ENCODE results near the gene RGS8.
"Not testable (repeated sequence)": the region's sequence is repeated elsewhere in the genome, so short reads cannot be mapped to it uniquely, and the experiment has no call there.

Gene RGS8

DNA sequence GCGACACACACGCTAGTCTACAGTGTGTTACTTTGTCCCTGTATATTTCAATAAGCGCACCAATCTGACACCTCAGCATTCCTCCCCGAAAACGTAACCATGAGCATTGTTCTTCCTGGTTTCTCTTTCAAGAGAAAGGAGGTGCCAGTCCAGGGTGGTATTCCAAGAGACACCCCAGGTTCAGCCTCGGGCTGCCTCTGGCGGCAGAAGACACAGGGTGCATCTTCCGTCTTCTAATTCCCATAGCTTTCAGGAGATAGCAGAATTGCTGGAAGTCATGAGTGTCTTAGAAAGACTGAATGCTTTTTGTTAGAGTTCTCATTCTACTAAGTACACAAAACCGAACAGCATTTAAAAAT lies 15.9 kb upstream of the RGS8 start:
- no peak for DNase-seq

DNA sequence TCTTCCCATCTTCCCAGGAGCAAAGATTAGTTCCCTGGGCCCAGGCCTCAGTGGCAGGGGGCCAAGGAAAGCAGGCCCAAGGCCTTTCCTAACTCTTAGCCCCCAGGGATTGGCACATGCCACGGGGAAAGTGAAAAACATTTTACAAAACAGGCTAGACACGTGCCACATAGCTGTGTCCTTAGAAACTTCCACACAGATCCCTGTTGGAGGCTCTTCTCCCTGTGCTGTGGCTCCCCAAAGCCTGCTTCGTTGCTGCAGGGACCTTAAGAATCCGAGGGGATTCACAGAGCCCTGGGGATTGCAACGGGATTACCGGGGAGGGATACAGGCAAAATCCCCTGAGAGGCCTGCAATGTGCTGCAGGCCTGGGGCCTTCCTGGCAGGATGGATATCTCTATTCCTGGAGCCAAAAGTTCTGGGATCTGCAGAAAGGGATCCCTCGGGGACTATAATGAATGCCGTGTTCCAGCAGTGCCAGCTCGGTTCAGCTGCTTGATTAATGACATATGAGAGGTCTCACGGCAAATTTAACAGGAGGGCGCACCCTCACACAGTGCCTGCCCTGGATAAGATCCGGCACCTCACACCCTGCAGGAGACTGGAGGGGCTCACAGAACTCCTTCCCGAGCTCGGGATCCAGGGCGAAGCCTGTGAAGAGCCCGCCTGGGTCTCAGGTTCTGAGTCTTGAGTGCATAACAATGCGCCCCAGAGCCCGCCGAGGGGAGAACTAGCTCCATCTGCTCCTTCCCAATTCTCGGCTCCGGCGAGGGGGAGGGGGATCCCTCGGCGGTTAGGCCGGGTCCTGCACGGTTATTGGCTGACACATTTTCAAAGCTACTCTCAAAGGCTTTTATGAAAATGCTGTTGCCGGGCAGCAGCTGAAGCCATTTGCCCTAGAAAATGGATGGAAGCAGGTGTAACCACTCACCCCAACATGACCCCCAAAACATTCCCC lies 15.3 kb upstream of the RGS8 start:
- DNase-seq, result no peak

DNA sequence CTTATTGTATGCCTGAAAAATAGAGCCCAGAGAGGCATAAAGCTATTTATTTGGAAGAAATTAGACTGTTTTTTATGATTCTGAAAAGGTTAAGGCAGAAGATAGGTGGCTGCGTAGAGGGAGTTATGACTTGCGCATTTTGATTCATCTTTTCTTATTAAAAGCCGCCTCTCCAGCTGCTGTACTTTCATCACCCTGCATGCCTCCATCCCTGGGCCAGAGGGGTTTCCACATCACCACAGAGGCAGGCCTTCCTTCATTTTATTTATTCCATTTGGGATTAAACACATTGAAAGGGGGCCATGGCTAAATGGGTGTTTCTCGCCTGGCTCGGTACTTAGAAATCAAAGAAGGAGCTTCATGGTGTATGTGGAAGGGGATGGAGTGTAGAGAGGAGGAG lies 14.6 kb upstream of the RGS8 start:
- DNase-seq, result no peak

DNA sequence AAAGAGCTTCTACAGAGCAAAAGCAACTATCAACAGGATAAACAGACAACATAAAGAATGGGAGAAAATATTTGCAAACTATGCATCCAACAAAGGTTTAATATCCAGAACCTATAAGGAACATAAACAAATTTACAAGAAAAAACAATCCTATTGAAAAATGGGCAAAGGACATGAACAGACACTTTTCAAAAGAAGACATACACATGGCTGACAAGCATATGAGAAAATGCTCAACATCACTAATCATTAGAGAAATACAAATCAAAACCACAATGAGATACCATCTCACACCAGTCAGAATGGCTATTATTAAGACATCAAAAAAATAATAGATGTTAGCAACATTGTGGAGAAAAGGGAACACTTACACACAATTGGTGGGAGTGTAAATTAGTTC lies 8.8 kb upstream of the RGS8 start:
- DNase-seq, result not testable (repeated sequence)

DNA sequence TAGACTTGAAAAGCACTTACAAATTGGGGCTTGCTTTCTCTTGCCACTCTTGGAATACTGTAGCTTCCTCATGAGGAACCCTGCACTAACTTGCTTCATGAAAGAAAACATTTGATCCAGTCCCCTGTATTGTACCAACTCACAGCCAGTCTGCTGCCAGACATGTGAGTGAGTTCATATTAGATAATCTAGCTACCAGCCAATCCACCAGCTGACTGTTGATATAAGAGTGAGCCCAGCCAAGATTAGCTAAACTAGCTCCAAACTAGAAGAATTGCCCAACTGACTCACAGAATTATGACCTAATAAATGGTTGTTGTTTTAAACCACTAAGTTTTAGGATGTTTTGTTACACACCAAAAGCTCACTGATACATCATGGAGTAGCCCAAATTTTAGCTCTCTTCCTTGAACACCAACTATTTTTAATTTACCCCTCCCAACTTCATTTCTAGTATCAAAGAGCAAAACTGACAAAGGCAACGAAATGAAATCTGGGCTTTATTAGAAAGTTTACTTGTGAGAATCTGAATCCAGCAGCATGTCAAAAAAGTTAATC lies 6.6 kb upstream of the RGS8 start:
- DNase-seq, result no peak

DNA sequence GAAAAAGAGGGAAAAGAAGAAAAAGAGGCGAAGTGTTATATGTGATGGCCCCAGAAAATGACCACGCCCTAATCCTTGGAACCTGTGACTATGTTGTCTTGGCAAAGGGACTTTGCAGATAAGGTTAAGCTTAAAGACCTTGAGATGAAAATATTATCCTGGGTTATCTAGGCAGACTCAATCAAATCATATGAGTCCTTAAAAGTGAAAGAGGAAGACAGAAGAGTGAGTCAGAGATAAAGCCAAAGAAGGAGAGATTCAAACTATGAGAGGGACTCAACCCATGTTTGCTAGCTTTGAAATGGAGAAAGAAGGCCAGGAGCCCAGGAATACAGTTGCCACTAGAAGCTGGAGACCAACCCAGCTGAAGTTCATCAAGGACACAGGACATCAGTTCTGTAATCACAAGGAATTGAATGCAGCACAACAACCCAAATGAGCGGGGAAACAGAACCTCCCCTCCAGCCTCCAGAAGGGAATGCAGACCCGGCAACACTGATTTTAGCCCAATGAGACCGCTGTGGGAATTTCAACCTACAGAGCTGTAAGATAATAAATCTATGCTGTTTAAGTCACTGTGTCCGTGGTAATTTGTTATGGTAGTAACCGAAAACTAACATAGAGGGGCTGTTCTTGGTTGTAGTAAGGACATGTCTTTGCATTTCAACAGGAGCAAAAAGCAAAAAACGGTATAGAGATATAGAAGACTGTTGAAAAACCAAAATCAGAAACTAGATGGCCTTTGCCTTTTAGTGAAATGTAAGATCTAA lies 4.2 kb upstream of the RGS8 start:
- DNase-seq, result no peak

DNA sequence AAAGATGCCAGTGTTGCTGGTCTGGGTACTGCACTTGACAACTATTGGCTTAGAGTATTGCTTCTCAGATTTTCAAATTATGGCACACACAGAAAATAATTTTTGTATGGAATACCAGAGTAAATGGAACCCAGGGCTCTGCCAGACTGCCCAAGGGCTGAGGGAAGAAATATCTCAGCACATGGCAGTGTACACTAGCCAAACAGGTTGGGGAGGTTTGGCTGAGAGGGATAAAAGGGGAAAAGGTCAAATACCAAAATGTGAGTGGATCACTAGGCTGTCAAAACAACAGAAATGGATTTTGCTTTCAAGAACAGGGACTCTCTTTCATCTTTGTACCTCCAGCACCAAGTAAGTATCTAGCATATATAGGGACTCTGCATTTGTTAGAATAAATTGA lies 3.0 kb upstream of the RGS8 start:
- no peak for DNase-seq

DNA sequence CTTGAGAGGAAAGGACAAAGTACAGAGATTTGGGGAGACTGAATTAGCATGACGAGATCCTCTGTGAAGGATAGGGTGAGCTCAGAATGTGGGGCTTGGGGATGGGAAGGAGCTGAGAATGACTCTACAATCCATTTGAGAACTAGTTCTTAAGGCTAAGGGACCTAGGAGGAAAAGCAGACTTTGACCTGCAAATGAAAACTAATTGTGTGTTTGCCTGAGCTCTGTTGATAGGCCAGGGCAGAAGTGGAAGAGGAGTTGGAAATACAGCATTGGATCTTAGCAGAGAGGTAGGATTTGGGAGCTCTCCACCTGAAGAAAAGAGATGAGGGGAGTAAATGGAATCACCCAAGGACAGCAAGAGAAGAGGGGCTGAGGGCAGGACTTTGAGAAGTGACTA lies 2.1 kb upstream of the RGS8 start:
- DNase-seq, result no peak

DNA sequence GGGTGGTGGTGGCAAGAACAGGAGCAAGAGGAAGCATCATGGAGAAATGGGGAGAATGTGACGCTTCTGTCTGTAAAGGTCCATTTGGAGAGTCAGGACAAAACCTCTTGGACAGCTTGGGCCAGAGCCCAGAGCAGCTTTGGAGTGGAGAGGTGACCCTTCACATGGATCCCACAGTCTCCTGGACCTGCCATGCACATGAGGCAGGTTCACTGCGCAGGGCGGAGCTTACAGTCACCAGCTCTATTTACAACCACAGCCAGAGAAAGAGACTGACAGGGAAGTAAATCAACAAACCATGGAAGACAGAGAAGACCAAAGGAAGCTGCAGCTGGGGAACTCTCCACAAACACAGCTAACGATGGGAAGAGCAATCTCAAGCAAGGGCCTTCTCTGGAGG lies 828 bp upstream of the RGS8 start:
- DNase-seq, result no peak

DNA sequence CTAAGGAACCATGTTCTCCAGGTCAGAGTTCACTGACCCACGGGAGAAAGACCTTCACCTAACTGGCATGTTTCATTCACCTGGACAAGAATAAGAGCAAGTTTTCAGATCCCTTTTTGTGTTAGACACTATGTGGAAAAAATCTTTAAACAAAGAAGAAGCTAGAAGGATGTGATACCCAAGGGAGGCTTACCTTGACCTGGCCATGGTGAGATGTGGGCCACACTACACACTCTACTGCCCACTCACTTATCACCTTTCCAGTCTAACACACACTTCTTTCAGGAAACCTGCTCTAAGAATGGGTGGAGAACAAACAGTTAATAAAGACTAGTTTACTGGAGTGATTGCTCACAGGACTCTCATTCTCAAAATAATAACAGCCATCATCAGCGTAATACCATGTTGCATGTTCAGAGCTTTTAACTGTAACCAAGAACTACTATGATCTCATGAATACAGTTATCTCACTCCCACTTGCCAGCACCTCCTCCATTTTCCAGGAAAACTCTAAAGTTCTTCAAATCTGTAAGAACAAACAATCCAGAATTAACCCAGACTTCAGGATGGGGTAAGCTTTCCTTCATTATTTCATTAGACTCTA lies 1.4 kb downstream of the RGS8 start:
- no peak for DNase-seq

DNA sequence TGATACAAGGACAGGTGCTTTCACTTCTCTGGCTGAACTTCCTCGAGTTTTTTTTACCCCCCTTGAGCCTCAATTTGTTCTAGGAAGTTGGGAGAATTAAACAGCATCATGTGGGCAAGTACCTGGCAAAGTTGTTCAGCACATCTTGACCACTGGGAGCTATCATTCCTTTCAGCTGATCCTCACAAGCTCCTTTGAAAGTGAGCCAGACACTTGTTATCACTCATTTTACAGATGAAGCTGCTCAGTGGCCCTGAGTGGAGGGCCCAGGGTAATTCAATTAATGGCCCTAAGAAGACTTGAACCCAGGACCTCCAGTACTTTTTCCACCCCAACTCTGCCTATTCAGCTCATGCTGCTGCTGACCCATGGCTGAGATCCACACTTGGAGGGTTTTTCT lies 2.0 kb downstream of the RGS8 start:
- no peak for DNase-seq

DNA sequence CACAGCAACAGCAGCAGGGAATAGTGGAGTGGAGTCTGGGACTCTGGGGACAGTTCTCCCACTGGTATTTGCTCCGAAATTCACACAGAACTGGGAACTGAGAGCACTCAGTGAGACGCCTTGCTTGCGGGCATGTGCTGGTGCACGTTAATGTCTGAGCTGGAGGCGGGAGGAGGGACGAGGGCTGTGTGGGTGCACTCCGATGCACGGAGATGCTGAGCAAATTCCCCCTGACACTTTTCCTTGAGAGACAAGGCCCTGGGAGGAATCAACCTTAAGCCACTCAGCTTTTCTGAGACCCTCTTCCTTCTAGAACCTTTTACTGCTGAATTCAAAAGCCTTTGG lies 2.8 kb downstream of the RGS8 start:
- DNase-seq, result no peak

DNA sequence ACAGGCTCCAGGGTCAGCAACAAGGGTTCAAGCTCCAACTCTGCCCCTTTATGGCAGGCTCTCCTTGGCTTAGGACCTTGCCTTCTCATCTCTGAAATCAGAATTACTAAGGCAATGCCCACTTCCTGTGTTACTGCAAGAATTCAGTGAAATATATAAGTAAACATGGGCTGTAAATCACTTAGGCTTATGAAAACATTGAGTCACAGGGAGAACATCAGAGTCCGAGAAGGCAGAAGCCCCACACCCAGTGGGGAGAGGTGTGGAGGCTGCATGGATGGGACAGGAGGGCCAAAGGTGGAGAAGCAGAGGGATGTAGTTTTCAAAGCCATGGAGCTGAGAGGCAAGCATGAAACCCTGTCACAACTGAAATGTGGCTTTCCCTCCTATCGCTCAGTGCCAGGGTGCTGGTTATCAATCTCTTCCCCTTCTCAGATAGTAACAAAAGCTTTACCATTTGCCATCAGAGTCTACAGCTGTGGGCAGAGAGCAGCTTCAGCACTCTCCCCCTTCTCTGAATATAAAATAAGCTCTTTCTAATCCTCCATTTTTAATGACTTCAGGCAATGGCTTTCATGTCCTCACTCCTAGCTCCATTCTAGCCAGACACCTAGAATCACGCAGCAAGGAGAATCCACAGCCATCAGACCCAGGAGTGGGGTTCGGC lies 3.4 kb downstream of the RGS8 start:
- DNase-seq, result no peak

DNA sequence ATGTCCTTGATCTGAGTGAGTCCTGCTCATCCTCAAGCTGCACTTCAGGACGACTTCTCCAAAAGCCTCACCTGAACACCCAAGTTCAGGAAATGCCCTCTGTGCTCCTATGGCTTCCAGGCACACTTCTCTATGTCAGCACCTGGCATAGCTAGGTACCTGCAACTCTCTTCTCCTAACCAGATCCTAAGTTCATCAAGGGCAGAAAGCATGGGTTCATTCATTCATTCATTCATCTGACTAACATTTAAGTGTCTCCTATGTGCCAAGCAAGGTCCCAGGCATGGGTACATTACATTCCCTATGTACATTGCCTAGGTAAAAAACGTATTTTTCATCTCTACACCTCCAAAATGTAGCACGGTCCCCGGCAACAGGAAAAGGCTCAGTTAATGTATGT lies 4.0 kb downstream of the RGS8 start:
- no peak for DNase-seq

DNA sequence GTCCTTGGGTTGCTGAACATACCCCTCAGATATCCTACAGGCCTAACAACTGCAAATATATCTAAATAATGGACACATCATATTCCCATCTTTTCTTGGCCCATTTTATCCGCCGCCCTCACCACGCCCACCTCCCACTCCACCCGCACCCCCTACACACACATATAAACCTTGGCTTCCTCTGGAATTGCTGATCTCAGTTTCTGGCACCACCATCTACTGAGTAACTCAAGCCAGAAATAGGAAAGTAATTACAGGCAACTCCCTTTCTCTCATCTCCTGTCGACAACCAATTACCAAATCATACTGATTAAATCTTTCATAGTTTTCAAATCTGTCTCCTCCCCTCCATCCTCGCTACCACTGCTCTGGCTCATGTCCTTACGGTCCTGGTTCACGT lies 4.7 kb downstream of the RGS8 start:
- DNase-seq, result no peak

DNA sequence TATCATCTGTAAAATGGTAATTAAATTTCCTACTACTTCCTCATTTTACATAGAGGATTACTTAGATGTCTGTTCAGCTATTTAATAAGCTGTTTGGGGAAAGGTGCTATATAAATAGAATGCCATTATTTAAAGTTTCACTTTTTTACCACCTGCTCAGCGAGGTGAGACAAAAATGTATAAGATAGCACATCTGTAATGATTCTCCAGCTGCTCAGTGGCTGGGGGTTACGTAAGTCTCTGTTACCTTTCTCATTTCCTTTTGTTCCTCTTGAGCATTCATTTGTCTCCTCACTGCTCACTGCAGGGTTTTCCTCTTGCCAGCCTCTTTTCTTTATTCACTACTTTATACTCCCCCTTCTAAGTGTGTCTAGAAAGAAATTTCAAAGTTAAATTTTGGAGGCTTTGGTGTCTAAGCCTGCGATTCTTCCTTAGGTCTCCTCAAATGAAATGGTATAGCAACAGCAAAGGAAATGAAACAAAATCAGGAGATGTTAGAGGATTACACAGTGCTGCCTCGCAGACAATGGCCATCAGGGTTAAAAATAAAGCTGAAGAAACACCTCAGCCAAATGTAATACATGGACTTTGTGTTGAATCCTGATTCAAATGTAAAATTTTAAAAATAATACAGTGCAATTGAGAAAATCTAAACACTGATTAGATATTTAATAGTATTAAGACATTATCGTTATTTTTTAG lies 6.8 kb downstream of the RGS8 start:
- no peak for DNase-seq

DNA sequence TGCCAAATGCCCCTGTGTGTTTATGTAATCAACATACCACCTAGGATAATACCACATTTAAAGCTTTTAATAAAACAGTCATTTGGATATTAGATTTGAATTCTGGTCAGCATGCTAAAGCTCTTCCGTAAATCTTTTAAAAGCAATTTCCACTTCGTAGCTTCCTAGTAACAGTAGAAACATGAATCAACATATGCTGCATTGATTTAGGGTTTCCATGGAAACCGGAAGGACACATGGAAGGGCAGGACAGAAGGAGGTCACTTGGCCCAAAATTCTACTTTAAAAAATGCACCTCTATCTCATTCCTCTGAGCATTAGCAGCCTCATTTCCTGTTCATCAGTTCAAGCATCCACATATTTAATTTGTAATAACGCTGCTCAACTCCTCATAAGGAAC lies 8.1 kb downstream of the RGS8 start:
- DNase-seq, result no peak

DNA sequence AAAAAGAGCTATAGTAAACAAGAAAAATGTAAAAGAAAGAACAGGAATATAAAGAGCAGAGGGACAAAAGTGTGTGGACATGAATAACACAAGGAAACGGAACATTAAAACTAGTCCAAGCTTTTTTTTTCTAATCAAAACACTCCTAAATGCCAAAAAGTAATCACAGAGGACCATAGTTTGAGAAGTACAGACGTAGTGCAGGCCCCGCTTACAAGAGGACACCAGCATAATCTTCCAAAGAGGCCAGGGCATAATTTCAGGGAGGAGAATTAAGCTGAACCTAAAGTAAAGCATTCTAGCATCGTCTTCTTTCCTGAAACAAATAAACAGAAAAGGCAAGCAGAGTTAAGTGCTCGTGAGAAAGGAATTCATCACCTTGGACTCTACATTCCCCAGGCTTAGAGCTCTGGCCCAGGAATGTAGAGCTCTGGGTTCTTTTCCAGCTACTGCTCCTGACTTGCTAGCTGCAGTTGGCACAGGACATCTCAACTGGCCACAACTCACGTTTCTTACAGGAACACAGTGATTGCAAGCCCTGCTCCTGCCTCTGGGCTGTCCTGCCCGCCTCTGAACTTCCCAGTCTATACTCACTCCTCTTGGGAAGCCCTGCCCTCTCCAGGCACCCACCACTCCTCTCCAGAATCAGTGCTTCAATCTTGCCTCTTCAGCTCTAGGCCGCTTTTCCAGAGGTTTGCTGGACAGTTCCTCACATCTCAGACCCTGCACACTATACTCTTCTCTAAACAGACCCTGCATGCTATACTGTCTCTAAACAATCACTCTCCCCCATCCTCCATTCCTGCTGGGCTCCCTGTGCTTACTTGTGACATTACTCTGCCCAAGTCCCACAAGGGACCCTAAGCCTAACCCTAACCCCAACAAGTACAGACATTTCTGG lies 9.8 kb downstream of the RGS8 start:
- DNase-seq, result no peak

DNA sequence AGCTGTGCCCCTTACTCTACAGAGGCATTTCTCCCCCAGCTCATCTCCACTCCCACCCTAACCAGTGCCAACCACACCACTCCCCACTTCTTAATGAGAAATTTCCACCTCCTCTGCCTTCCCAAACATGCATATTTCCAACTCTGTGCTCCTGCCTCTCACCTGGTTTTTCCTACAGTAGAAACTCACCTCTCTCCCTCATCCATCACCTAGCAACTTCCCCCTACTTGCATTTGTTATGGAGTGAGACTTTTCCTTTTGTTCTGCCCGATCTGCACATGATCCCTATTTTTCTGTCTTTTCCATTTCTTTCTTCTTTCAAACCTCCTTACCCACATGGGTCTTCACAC lies 11.9 kb downstream of the RGS8 start:
- no peak for DNase-seq

DNA sequence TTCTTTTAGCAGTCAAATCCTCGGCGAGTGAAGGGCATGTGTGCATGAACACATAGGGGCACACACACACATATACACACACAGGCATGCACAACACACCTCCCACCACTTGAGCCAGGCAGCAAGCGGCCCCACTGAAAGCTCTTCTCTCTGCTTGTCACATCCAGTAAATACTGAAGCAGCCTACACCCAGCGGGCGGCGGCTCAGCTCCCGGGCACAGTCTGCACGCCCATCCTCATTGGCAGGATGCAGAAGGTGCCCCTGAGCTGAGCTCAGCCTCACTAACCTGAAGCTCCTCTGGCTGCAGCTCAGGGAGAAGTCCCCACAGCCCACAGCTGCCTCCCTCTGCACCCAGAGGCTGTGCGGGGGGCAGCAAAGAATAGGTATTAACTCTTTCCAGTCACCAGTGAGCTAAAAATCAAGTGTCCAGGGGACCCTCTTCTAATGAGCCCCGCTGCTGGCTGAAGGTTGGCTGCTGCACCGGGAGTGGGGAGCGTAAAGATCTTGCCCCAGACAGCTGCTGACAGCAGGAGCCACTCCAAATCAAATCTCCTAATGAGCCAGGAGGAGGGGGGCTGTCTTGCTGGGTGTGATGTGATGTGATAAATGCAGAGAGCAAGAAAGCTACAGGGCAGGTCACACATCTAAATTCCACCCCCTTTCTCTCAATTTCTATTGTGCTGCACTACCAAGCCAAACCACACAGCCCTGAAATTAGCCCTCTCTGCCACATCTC lies 12.5 kb downstream of the RGS8 start:
- no peak for DNase-seq

All from SIG-M5 (cell line).